AG10803 (cell line): ENCODE results near the gene MAVS.
"Not testable (repeated sequence)": the region's sequence is repeated elsewhere in the genome, so short reads cannot be mapped to it uniquely, and the experiment has no call there.

Experiments
- DNase-seq: peaks from one replicate; pipeline ENCODE4 v3.0.0; 2010; ENCODE audit warnings: low read depth
- H3K4me3 ChIP-seq: 2 replicates; pipeline ENCODE4 v1.5.1; 2011; ENCODE audit warnings: mild to moderate bottlenecking, low read length, control low read depth
- CTCF ChIP-seq: conservative IDR thresholded peaks from 2 replicates; pipeline ENCODE4 v1.5.1; 2011; ENCODE audit warnings: mild to moderate bottlenecking, low read length, control low read depth, inconsistent platforms

Gene MAVS

GRCh38 chr20:3823881-3824280 is 22.8 kb upstream of the MAVS start:
- DNase-seq, result no peak
- H3K4me3 ChIP-seq, result no peak overlapping the region
- TF ChIP-seq CTCF, result no peak

- no peak for DNase-seq
- no peak for TF ChIP-seq CTCF
Measured at GRCh38 chr20:3825526-3825925, 21.1 kb upstream of the MAVS start.

GRCh38 chr20:3826420-3826819 is 20.2 kb upstream of the MAVS start:
- no peak for DNase-seq

More at GRCh38 chr20:3825526-3825925, 21.1 kb upstream of the MAVS start:
- H3K4me3 ChIP-seq, result no peak overlapping the region

GRCh38 chr20:3828798-3829197 is 17.8 kb upstream of the MAVS start:
- no peak overlapping the region for H3K4me3 ChIP-seq
- TF ChIP-seq CTCF, result no peak
- peak; percentile 73 for DNase-seq

More at GRCh38 chr20:3826420-3826819, 20.2 kb upstream of the MAVS start:
- TF ChIP-seq CTCF, result no peak
- H3K4me3 ChIP-seq, result no peak overlapping the region

- DNase-seq, H3K4me3 ChIP-seq: not testable (repeated sequence)
Measured at GRCh38 chr20:3829891-3830290, 16.7 kb upstream of the MAVS start.

GRCh38 chr20:3836132-3836531 is 10.5 kb upstream of the MAVS start:
- no peak for TF ChIP-seq CTCF
- H3K4me3 ChIP-seq, result no peak overlapping the region
- no peak for DNase-seq

GRCh38 chr20:3839328-3839727 is 7.3 kb upstream of the MAVS start:
- H3K4me3 ChIP-seq, result no peak overlapping the region
- no peak for TF ChIP-seq CTCF
- DNase-seq, result no peak

- not testable (repeated sequence) for DNase-seq
Measured at GRCh38 chr20:3840201-3840600, 6.4 kb upstream of the MAVS start.

More at GRCh38 chr20:3840201-3840600, 6.4 kb upstream of the MAVS start:
- H3K4me3 ChIP-seq, result not testable (repeated sequence)
